HepG2 (cell line): ENCODE data around the gene TMEM170B. TPM values are rescaled to one million over a fixed set of nuclear protein-coding genes. Genes with fewer than 3 reads are reported as not detected.
A peak's percentile ranks its signal among the peaks of the same experiment; 100 is the strongest.

Experiments
- FOXO1 ChIP-seq: sonication (generic); formaldehyde crosslinking; IDR thresholded peaks from 2 replicates; pipeline ENCODE4 v1.4.0; 2020; ENCODE audit warnings: missing genetic modification reagents
- HES4 ChIP-seq: sonication (generic); formaldehyde crosslinking; IDR thresholded peaks from 2 replicates; pipeline ENCODE4 v1.9.0; 2021; ENCODE audit warnings: mild to moderate bottlenecking, missing genetic modification reagents, borderline replicate concordance
- HNF4G ChIP-seq, 2 experiments: sonication (generic) in 1 of 2; formaldehyde crosslinking in 1 of 2; IDR thresholded peaks; 2 replicates each; pipeline versions ENCODE4 v1.4.0 to v1.6.1; 2011 to 2020; ENCODE audit warnings: borderline replicate concordance in 2 of 2, low read depth in 2 of 2, mild to moderate bottlenecking in 2 of 2, low read length in 1 of 2, missing genetic modification reagents in 1 of 2, moderate library complexity in 1 of 2
- JARID2 ChIP-seq: sonication (generic); formaldehyde crosslinking; IDR thresholded peaks from 2 replicates; pipeline ENCODE4 v1.8.1; 2023; ENCODE audit warnings: missing genetic modification reagents, inconsistent platforms; ENCODE audit not compliant: insufficient replicate concordance
- MEF2D ChIP-seq: sonication (generic); formaldehyde crosslinking; IDR thresholded peaks from 2 replicates; pipeline ENCODE4 v1.5.1; 2020; ENCODE audit warnings: mild to moderate bottlenecking, missing genetic modification reagents
- MEIS2 ChIP-seq: sonication (generic); formaldehyde crosslinking; IDR thresholded peaks from 2 replicates; pipeline ENCODE4 v1.9.0; 2021; ENCODE audit warnings: mild to moderate bottlenecking, missing genetic modification reagents
- NKX3-1 ChIP-seq: sonication (generic); formaldehyde crosslinking; IDR thresholded peaks from 2 replicates; pipeline ENCODE4 v1.5.0; 2020; ENCODE audit warnings: missing genetic modification reagents
- PTBP1 ChIP-seq: fragments of 200-400 bp; formaldehyde crosslinking; IDR thresholded peaks from 2 replicates; pipeline ENCODE4 v1.6.1; 2018; ENCODE audit warnings: low read length, low read depth; ENCODE audit not compliant: poor library complexity, severe bottlenecking
- SKI ChIP-seq: fragments of 450-650 bp; IDR thresholded peaks from one replicate; pipeline ENCODE4 v1.6.1; 2018; ENCODE audit warnings: mild to moderate bottlenecking; ENCODE audit not compliant: partially characterized antibody
- TBX3 ChIP-seq: fragments of 450-650 bp; IDR thresholded peaks from 2 replicates; pipeline ENCODE4 v1.6.1; 2017; ENCODE audit warnings: antibody characterized with exemption, mild to moderate bottlenecking, inconsistent platforms, borderline replicate concordance
- ZC3H4 ChIP-seq: sonication (generic); formaldehyde crosslinking; IDR thresholded peaks from 2 replicates; pipeline ENCODE4 v1.4.0; 2020; ENCODE audit warnings: missing genetic modification reagents, borderline replicate concordance
- ZNF30 ChIP-seq: sonication (generic); formaldehyde crosslinking; IDR thresholded peaks from 2 replicates; pipeline ENCODE4 v1.5.0; 2020; ENCODE audit warnings: mild to moderate bottlenecking, missing genetic modification reagents
- ZNF616 ChIP-seq: sonication (generic); formaldehyde crosslinking; IDR thresholded peaks from 2 replicates; pipeline ENCODE4 v1.5.0; 2020; ENCODE audit warnings: low read depth, mild to moderate bottlenecking, missing genetic modification reagents
- polyA plus RNA-seq, 8 experiments: library from polyadenylated mRNA; depleted of rRNA in 3 of 8; stranded (reverse) in 7 of 8; unstranded in 1 of 8; fragments of >200 nt; fragmentation: Illumina TruSeq in 4 of 8; extraction: Trizol in 4 of 8; gene quantifications; 2 replicates each; pipeline versions ENCODE4 v1.2.1 to v1.2.3, GENCODE V29; 2011 to 2016; ENCODE audit warnings: low read depth in 4 of 8, missing spikeins in 1 of 8, mixed read lengths in 1 of 8; ENCODE audit not compliant: insufficient read depth in 1 of 8
- total RNA-seq, 5 experiments: library from RNA; depleted of rRNA; stranded (reverse); fragments of >200 nt; fragmentation: Illumina TruSeq; extraction: Trizol; gene quantifications; 2 replicates each; pipeline ENCODE4 v1.2.3, GENCODE V29; 2016; ENCODE audit warnings: low read depth in 1 of 5
- TF ChIP-seq, protein P1 (sequence below): sonication (generic); formaldehyde crosslinking; conservative IDR thresholded peaks from 2 replicates; pipeline ENCODE4 v1.8.0; 2022; ENCODE audit warnings: missing genetic modification reagents
- TF ChIP-seq, protein P2 (sequence below): sonication (generic); formaldehyde crosslinking; IDR thresholded peaks from 2 replicates; pipeline ENCODE4 v1.5.0; 2020; ENCODE audit warnings: mild to moderate bottlenecking, missing genetic modification reagents
- TF ChIP-seq, protein P3 (sequence below): sonication (generic); formaldehyde crosslinking; IDR thresholded peaks from 2 replicates; pipeline ENCODE4 v1.5.1; 2020; ENCODE audit warnings: mild to moderate bottlenecking, missing genetic modification reagents
- TF ChIP-seq, protein P4 (sequence below): sonication (generic); formaldehyde crosslinking; conservative IDR thresholded peaks from 2 replicates; pipeline ENCODE4 v1.4.0; 2020; ENCODE audit warnings: missing genetic modification reagents
- TF ChIP-seq, protein P5 (sequence below): sonication (generic); formaldehyde crosslinking; IDR thresholded peaks from 2 replicates; pipeline ENCODE4 v1.5.0; 2020; ENCODE audit warnings: mild to moderate bottlenecking, missing genetic modification reagents

Gene TMEM170B
- total and polyA plus RNA-seq, 2 of the 13 experiments (the other 11 are each of a cell fraction or from before 2014, with no cell fraction given): 3.3 to 9.4 TPM

DNA sequence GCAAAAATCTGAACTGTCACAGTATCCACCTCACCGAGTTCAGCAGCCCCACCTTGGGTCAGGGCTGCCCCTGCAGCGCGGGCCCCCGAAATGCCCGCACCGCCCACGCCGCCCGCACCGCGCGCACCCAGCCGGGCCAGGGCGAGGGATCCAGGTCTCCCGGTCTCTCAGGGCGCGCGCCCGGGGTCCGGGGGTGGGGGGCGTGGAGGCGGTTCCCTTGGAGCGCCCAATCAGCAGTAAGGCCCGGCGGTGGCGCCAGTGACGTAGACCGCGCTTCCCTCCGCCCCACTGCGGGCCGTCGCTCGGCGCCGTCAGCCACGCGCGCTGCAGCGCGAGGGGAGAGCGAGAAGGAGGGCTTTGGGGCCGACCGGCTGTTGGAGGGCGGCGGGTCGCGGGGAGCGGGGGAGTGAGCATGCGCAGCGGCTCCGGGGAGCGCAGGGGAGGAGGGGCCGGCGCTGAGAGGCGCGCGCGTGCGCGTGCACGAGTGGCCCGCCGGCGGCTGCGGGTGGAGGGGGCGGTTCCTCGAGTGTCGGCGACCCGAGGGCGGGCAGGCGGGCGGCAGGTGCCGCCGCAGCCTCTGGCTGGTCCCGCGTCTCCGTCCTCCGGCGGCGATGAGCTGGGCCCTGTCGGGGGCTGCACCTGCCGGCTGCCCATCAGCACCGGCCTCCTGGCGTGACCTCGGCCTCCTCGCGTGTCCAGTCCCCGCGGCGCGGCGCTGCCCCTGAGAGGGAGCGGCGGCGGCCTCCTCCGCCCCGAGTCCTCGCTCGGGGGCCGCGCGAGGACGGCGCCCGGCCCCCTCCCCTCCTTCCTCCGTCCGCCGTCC is at the start of gene TMEM170B (continued):
- TF ChIP-seq, protein P1, sequence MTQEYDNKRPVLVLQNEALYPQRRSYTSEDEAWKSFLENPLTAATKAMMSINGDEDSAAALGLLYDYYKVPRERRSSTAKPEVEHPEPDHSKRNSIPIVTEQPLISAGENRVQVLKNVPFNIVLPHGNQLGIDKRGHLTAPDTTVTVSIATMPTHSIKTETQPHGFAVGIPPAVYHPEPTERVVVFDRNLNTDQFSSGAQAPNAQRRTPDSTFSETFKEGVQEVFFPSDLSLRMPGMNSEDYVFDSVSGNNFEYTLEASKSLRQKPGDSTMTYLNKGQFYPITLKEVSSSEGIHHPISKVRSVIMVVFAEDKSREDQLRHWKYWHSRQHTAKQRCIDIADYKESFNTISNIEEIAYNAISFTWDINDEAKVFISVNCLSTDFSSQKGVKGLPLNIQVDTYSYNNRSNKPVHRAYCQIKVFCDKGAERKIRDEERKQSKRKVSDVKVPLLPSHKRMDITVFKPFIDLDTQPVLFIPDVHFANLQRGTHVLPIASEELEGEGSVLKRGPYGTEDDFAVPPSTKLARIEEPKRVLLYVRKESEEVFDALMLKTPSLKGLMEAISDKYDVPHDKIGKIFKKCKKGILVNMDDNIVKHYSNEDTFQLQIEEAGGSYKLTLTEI (CRISPR knock-in tag): no peak
- TF ChIP-seq HNF4G (IDR thresholded peaks at IDR 0.05; ENCODE audit: borderline replicate concordance, low read depth, low read length) (no peak), HNF4G (CRISPR knock-in tag; IDR thresholded peaks at IDR 0.05; ENCODE audit: borderline replicate concordance, low read depth) (0 out of 2 replicates have a peak, but pooled peaks have one; percentile 26), JARID2 (CRISPR knock-in tag) (no peak), TBX3 (no peak), MEIS2 (CRISPR knock-in tag) (peak; percentile 84), ZC3H4 (no peak), PTBP1 (no peak), NKX3-1 (CRISPR knock-in tag) (peak; percentile 61; the same call in 1 of the 2 replicates), ZNF30 (no peak), MEF2D (CRISPR knock-in tag) (no peak), HES4 (CRISPR knock-in tag) (peak; percentile 90), ZNF616 (CRISPR knock-in tag) (peak; percentile 61; the same call in 1 of the 2 replicates), SKI (peak; percentile 85), FOXO1 (CRISPR knock-in tag) (peak; percentile 13)
- TF ChIP-seq, protein P2, sequence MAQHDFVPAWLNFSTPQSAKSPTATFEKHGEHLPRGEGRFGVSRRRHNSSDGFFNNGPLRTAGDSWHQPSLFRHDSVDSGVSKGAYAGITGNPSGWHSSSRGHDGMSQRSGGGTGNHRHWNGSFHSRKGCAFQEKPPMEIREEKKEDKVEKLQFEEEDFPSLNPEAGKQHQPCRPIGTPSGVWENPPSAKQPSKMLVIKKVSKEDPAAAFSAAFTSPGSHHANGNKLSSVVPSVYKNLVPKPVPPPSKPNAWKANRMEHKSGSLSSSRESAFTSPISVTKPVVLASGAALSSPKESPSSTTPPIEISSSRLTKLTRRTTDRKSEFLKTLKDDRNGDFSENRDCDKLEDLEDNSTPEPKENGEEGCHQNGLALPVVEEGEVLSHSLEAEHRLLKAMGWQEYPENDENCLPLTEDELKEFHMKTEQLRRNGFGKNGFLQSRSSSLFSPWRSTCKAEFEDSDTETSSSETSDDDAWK (CRISPR knock-in tag): no peak
- TF ChIP-seq, protein P3, sequence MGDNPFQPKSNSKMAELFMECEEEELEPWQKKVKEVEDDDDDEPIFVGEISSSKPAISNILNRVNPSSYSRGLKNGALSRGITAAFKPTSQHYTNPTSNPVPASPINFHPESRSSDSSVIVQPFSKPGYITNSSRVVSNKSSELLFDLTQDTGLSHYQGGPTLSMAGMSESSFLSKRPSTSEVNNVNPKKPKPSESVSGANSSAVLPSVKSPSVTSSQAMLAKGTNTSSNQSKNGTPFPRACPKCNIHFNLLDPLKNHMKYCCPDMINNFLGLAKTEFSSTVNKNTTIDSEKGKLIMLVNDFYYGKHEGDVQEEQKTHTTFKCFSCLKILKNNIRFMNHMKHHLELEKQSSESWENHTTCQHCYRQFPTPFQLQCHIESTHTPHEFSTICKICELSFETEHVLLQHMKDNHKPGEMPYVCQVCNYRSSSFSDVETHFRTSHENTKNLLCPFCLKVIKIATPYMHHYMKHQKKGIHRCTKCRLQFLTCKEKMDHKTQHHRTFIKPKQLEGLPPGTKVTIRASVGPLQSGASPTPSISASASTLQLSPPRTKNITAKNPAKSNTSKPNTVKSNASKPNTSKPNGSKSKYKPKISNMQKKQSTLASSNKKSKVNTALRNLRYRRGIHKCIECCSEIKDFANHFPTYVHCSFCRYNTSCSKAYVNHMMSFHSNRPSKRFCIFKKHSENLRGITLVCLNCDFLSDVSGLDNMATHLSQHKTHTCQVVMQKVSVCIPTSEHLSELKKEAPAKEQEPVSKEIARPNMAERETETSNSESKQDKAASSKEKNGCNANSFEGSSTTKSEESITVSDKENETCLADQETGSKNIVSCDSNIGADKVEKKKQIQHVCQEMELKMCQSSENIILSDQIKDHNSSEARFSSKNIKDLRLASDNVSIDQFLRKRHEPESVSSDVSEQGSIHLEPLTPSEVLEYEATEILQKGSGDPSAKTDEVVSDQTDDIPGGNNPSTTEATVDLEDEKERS (CRISPR knock-in tag): no peak
- TF ChIP-seq, protein P4, sequence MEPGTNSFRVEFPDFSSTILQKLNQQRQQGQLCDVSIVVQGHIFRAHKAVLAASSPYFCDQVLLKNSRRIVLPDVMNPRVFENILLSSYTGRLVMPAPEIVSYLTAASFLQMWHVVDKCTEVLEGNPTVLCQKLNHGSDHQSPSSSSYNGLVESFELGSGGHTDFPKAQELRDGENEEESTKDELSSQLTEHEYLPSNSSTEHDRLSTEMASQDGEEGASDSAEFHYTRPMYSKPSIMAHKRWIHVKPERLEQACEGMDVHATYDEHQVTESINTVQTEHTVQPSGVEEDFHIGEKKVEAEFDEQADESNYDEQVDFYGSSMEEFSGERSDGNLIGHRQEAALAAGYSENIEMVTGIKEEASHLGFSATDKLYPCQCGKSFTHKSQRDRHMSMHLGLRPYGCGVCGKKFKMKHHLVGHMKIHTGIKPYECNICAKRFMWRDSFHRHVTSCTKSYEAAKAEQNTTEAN: peak; percentile 79
- TF ChIP-seq, protein P5, sequence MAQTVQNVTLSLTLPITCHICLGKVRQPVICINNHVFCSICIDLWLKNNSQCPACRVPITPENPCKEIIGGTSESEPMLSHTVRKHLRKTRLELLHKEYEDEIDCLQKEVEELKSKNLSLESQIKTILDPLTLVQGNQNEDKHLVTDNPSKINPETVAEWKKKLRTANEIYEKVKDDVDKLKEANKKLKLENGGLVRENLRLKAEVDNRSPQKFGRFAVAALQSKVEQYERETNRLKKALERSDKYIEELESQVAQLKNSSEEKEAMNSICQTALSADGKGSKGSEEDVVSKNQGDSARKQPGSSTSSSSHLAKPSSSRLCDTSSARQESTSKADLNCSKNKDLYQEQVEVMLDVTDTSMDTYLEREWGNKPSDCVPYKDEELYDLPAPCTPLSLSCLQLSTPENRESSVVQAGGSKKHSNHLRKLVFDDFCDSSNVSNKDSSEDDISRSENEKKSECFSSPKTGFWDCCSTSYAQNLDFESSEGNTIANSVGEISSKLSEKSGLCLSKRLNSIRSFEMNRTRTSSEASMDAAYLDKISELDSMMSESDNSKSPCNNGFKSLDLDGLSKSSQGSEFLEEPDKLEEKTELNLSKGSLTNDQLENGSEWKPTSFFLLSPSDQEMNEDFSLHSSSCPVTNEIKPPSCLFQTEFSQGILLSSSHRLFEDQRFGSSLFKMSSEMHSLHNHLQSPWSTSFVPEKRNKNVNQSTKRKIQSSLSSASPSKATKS (CRISPR knock-in tag): no peak
